Transverse colon (tissue), 4 donors: ENCODE results near the gene LTB.

ENCODE experiments used
- EP300 ChIP-seq: sonication (generic); formaldehyde crosslinking; IDR thresholded peaks from one replicate; pipeline ENCODE4 v1.6.1; 2017; ENCODE audit warnings: antibody characterized with exemption, low read depth
- POLR2A ChIP-seq: fragments of 450-650 bp; IDR thresholded peaks from one replicate; pipeline ENCODE4 v1.6.1; 2016; ENCODE audit warnings: antibody characterized with exemption, mild to moderate bottlenecking, moderate library complexity
- POLR2AphosphoS5 ChIP-seq, 3 donors: sonication (generic); formaldehyde crosslinking; IDR thresholded peaks; one replicate each; pipeline ENCODE4 v1.6.1; 2016; ENCODE audit warnings: antibody characterized with exemption in 3 of 3
- TF ChIP-seq, protein P1 (sequence below), 5 experiments: fragments of 200-600 bp in 3 of 5; fragments of 450-650 bp in 2 of 5; sonication (generic) in 3 of 5; IDR thresholded peaks; 1 replicate in 2 of 5; 2 replicates in 3 of 5; pipeline ENCODE4 v1.5.1; 2016 to 2017; ENCODE audit warnings: antibody characterized with exemption in 5 of 5, inconsistent platforms in 3 of 5, mild to moderate bottlenecking in 2 of 5, moderate library complexity in 1 of 5

- TF ChIP-seq POLR2A (no peak), POLR2AphosphoS5 (IDR thresholded peaks at IDR 0.05) (peak in 1 of 3 donors; percentile 41), EP300 (no peak)
- TF ChIP-seq, protein P1, sequence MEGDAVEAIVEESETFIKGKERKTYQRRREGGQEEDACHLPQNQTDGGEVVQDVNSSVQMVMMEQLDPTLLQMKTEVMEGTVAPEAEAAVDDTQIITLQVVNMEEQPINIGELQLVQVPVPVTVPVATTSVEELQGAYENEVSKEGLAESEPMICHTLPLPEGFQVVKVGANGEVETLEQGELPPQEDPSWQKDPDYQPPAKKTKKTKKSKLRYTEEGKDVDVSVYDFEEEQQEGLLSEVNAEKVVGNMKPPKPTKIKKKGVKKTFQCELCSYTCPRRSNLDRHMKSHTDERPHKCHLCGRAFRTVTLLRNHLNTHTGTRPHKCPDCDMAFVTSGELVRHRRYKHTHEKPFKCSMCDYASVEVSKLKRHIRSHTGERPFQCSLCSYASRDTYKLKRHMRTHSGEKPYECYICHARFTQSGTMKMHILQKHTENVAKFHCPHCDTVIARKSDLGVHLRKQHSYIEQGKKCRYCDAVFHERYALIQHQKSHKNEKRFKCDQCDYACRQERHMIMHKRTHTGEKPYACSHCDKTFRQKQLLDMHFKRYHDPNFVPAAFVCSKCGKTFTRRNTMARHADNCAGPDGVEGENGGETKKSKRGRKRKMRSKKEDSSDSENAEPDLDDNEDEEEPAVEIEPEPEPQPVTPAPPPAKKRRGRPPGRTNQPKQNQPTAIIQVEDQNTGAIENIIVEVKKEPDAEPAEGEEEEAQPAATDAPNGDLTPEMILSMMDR (IDR thresholded peaks at IDR 0.05) = no peak
These were observed 49.6 kb upstream of the LTB start for GRCh38 chr6:31631681-31632278.
